ENCODE data around the gene AUTS2.
A peak's percentile ranks its signal among the peaks of the same experiment; 100 is the strongest.

Gene AUTS2

GRCh38 chr7:69912141-69912540 lies 313.9 kb downstream of the AUTS2 start:
- DNase-seq = no peak

- no peak for DNase-seq
Observed at GRCh38 chr7:69912846-69913245, 314.6 kb downstream of the AUTS2 start.

- no peak for DNase-seq
Observed at GRCh38 chr7:69919426-69920111, 321.3 kb downstream of the AUTS2 start.

- DNase-seq = no peak
Observed at GRCh38 chr7:69920797-69921196, 322.5 kb downstream of the AUTS2 start.

GRCh38 chr7:69922026-69922803 lies 323.9 kb downstream of the AUTS2 start:
- DNase-seq = no peak

- DNase-seq = no peak
Observed at GRCh38 chr7:69927461-69927860, 329.2 kb downstream of the AUTS2 start.

GRCh38 chr7:69928621-69929020 lies 330.3 kb downstream of the AUTS2 start:
- DNase-seq = no peak

GRCh38 chr7:69929622-69930021 lies 331.3 kb downstream of the AUTS2 start:
- DNase-seq = no peak

GRCh38 chr7:69932034-69932628 lies 333.9 kb downstream of the AUTS2 start:
- no peak for DNase-seq

- no peak for DNase-seq
Observed at GRCh38 chr7:69934144-69934903, 336.0 kb downstream of the AUTS2 start.

GRCh38 chr7:69935107-69935506 lies 336.8 kb downstream of the AUTS2 start:
- DNase-seq = no peak

- DNase-seq = no peak
Observed at GRCh38 chr7:69937097-69937496, 338.8 kb downstream of the AUTS2 start.

GRCh38 chr7:69939317-69939716 lies 341.0 kb downstream of the AUTS2 start:
- no peak for DNase-seq

GRCh38 chr7:69941077-69941651 lies 342.9 kb downstream of the AUTS2 start:
- DNase-seq = no peak

GRCh38 chr7:69942573-69942972 lies 344.3 kb downstream of the AUTS2 start:
- no peak for DNase-seq

- DNase-seq = no peak
Observed at GRCh38 chr7:69946901-69947300, 348.6 kb downstream of the AUTS2 start.

GRCh38 chr7:69947998-69948397 lies 349.7 kb downstream of the AUTS2 start:
- no peak for DNase-seq

GRCh38 chr7:69949122-69949521 lies 350.8 kb downstream of the AUTS2 start:
- no peak for DNase-seq

GRCh38 chr7:69951458-69951857 lies 353.2 kb downstream of the AUTS2 start:
- no peak for DNase-seq

GRCh38 chr7:69953136-69954067 lies 355.1 kb downstream of the AUTS2 start:
- peak; percentile 17 for DNase-seq

- no peak for DNase-seq
Observed at GRCh38 chr7:69956541-69956940, 358.3 kb downstream of the AUTS2 start.

- DNase-seq = no peak
Observed at GRCh38 chr7:69957661-69958060, 359.4 kb downstream of the AUTS2 start.

Measured in CD4-positive, alpha-beta T cell treated with Interleukin-15 for 1 hour (primary cell).